ENCODE results near the gene CDH20.

Gene CDH20

DNA sequence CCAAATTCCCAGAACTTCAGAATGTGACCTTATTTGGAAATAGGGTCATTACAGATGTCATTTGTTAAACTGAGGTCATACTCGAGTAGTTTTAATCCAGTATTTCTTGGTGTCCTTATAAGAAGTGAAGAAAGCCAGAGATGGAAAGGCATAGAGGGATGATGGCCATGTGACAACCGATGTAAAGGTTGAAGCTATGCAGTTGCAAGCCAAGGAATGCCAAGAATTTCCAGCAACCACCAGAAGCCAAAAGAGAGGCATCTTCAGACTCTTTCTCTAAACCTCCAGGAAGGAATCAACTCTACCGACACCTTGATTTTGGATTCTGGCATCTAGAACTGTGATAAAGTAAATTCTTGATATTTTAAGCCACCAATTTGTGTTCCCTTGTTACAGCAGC is 242.2 kb downstream of the CDH20 start:
- no peak for DNase-seq (ENCODE audit: low read depth)

DNA sequence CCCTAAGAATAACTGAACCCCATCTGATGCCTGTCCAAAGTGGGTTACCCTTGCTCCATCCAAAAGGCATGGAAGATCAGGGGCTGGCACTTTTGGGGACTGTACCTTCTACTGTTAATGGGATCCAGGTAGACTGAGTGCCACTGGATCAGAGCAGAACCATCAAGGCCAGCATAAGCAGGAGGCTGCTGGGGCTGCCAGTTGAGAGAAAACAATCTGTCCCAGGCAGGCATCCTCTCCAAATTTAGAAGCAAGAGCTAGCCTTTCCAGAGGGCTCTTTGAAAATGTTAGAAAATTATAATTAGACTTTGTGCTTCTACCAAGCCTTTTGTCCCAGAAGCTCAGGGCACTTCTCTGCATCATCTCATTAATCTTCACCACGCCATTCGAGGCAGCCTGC is 245.6 kb downstream of the CDH20 start:
- no peak for DNase-seq (ENCODE audit: low read depth)

DNA sequence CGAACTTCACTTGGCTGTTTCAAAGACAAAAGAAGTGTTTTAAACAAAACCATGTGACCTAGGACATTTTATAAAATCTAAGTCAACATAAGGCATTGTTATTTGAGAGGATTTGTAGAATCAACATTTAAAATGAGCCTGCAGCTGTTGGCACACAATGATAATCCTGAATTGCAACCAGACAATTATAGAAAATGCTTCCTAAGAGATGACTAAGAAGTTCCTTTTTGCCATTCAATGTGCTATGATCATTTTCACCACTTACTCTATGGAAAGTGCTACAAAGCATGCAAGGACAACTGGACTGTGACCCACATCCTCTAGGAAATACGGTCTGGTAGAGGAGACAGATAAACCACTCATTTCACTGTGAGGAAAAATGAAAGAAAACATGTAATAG is 246.4 kb downstream of the CDH20 start:
- no peak for DNase-seq (ENCODE audit: low read depth)

DNA sequence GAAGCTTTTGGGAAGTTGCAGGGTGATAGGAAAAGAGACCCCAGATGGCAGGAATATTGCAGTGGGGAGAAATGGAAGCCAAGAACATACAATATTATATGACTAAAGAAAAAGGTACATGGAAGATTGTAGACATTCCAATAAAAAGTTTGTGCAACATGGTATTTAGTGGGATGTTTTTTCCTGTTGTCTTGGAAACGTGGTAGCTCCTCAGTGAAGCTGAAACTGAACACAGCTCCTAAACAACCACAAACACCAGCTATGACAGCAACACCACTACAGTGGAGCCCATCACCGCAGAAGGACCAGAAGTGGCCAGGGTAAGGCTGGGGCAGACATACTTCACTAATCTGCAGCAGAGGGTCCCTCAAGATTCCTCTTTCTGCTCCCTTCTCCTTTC is 246.8 kb downstream of the CDH20 start:
- no peak for DNase-seq (ENCODE audit: low read depth)

DNA sequence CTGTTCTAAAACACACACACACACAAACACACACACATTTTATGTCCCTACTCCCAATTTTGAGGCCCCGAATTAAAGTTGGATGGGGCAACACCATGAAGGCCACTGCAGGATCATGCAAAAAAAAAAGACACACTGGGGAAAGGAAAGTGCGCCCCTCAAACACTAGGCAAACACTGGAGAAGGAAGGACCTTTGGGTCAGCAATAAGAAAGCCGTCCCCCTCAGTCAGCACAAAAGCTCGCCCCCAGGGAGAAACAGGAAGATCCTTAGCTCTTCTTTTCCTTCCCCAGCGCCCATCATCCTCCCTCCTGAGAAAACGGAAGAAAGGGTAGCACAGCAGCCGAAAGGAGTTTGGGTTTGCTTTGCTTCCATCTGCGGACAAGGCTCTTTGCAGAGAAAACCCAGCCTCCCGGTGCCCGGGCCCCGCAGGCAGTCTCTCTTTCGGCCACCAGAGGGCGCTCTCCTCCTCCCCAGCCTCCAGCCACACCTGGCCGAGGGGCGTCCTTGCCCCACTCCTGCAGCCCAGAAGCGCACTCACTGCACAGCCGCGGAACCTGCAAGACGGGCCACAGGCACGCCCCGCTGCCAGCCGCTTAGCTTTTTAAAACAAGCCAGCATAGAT is 248.5 kb downstream of the CDH20 start:
- peak; percentile 33 for DNase-seq (ENCODE audit: low read depth)

DNA sequence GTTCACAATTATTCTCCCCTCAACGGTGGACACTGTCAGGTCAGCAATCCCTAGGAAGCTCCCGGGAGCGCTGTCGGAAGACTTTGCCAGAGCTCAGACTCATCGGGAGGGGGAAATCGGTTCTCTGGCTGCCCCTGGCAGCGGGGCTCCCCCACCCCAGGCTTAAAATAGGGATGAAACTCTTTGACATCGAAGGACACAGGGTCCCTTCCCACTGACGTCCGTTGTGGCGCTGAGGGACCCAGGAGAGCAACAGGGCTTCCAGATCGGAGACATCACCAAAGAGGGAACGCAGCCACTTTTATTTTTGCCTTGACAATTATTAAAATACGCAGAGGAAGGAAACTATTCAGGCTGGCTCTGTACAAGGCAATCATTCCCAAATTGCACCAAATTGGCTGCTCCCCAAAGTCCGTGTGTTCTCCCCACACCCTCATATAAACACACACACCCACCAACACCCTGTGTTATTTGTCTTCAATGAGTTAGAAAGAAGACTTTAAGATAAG is 249.0 kb downstream of the CDH20 start:
- no peak for DNase-seq (ENCODE audit: low read depth)

DNA sequence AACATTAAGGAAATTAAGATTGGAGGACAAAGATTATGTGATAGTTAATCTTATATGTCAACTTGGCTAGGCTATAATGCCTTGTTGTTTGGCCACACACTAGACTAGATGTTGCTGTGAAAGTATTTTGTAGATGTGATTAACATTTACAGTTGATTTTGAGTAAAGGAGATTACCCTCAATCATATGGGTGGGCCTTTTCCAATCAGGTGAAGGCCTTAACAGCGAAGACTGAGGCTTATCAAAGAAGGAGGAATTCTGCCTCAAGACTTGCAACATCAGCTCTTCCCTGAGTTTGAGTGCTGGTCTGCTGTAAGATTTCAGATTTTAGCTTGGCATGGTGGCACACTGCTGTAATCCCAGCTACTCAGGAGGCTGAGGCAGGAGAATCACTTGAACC is 250.3 kb downstream of the CDH20 start:
- DNase-seq (ENCODE audit: low read depth): no peak

DNA sequence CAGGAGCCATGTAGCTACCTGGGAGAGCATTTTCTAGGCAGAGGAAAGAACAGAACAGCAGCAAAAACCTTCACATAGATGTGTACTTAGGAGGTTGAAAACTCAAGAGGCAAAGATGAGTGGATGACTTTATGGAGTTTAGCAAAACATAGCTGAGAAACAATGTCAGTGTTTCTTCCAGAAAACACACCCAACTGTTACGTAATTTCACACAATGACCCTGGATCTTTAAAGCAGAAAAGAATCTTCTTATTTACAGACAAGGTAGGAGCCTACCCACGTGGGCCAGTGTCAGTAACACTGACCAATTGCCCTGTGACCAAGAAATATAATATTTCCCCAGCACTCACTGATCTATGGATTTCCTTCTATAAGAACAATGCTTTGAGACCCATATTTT is 254.6 kb downstream of the CDH20 start:
- no peak for DNase-seq (ENCODE audit: low read depth)

DNA sequence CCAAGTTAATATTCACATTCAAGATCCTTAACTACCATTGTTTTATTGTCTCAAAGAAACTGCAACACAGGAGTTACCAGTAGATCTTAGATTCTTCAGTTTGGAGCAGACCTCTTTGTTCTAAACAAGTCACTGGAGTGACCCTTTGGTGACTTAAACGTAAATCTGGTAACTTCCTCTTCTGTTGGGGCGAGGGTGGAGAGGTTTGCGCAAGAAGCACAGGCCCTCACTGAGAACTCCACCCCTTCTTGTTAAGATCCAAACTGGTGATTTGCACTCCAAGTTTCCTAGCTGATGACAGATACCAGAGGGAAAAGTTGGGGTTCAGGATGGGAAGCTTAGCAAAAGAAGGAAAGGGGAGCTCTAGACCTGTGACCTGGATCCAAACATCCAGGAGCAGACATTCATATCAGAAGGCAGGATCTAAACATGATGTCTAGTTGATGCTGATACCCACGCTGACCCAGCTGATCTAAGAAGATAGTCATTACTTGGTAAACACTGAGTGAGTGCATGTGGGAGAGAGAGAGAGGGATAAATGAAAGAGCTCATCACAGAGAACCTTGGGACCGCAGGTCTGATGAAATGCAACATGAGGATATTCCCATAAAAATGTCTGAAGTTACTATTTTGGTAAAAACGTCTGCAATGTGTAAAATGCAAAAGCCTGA is 256.0 kb downstream of the CDH20 start:
- no peak for DNase-seq (ENCODE audit: low read depth)

DNA sequence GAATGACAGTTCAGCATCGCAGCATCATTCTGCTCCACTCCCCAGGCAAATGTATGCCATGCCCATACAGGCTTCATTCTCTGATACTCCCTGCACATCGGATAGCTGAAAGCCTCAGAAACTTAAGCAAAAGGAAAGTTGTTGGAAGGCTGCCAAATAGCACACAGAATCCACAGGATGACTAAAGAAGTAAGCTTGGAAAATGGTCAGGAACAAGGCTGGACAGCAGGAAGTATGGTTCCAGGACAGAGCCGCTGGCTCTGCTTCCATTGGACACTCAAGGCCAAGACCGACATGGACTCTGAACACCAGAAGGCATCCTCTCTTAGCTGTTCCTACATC is 256.5 kb downstream of the CDH20 start:
- no peak for DNase-seq (ENCODE audit: low read depth)

DNA sequence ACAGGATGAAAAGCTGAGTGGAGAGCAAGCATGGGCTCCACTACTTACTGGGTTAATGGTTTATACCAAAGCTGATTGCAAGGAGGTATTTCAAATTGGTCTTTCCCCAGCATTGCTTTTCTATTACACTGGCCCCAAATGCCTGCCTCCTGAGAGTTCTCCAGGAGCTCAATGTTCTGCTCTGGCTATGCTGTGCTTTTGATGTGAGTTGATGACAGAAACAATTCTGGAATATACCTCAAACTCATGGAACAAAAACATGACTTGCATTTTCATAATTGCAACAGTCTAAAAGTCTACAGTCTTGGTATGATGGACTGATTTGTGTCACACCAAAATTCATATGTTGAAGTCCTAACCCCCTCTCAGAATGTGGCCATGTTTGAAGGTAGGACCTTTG is 258.0 kb downstream of the CDH20 start:
- no peak for DNase-seq (ENCODE audit: low read depth)

DNA sequence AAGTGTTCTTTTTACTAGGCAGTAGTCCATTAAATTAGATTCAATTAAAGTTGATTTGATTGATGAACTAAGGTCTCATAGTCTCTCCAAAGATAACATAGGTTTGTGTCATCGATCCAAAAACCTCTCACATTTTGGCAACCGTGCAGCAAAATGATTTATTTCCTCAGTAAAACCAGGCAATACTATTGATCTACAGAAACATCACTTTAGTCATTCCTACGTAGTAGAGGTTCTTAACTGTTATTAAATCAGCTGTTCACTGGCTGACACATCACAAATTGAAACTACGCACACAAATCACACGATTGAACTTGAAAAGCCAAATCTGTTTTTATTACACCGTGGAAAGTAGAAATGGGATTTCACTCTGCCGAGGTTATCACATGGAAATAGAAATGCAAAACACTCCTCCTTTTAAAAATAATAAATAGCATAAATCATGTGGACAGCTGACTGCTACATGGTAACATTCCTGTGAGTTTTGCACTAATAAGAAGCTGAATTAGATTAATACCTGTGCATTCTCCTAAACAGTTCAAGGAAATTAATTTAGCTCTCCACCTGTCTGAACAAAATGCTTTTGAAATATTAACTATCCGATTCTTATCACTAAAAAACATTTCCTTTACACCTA is 262.5 kb downstream of the CDH20 start:
- no peak for DNase-seq (ENCODE audit: low read depth)

DNA sequence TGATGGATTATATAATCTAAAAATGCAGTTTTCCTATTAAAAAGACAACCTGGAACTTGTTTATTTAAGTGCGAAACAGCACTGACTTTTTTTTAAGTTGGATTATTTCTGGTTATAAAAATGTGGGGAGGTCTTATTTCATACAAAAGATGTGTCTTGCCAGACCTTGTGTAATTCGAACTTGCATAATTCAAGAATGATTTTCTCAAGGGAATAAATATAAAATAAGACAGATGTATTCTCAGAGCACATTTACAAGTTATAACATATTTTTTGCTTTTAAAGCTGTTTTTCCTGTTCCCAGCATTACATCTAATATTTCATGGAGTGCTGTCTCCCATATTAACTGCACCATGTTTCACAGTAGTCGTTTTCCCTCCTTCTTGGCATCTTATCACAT is 263.1 kb downstream of the CDH20 start:
- DNase-seq (ENCODE audit: low read depth): no peak

DNA sequence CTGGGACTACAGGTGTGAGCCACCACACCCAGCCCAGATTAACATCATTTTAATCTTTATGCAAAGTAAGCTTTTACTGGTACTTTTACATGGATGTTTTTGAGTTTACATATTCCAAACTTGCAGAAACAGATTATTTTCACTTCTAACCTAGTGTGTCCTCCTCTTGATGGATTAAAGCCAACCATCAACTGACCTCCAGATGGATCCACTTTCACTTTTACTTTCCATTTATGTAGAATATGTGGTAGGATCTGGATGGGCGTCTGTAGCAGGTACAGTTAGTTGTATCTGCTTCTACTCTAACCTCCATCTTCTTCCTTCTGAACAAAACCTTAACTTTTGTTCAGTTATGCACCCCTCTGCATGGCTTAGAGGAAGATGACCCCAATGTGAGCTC is 264.1 kb downstream of the CDH20 start:
- DNase-seq (ENCODE audit: low read depth): no peak

DNA sequence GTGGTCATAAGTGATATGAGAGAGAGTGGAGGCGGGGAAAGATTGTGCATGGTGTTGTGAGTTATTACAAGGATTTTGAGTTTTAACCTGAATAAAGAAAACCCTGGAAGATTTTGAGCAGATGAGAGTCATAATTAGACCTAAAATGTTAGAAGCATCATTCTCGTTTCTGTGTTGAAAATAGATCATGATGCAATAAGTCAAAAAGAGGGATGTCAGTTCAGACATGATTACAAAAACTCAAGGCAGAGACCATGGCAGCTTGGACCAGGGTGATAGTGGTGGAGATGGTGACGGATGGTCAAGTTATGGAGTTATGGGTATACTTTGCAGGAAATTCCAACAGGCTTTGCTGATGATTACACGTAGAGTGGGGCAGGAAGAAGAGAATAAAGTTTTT is 267.2 kb downstream of the CDH20 start:
- no peak for DNase-seq (ENCODE audit: low read depth)

DNA sequence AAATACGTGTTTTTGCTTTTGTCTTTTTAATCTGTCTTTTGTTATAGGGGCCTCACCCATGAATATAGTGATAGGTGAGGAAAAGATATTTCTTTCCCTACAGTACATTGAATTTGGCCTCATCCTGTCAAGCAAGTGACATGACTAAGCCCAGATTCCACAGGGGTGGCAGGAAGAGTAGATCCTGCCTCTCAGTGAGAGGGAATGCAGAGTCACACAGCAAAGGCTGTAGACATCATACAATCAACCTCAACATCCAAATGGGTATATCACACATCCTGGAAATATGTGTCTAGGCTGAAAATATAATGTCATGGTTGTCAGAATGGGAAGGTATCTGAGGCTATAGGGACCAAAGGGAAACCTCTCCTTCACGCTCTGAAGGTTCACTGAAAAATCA is 269.6 kb downstream of the CDH20 start:
- DNase-seq (ENCODE audit: low read depth): no peak
